MV-4-11 (cell line): Measurements from ENCODE around the gene SBF1.
A peak's percentile ranks its signal among the peaks of the same experiment; 100 is the strongest.
"Not testable (repeated sequence)": the region's sequence is repeated elsewhere in the genome, so short reads cannot be mapped to it uniquely, and the experiment has no call there.

Experiments
- DNase-seq: peaks from one replicate; lab custom pipeline; 2025; lab: John Stamatoyannopoulos, UW

Gene SBF1

GRCh38 chr22:50425179-50425916, 49.5 kb downstream of the SBF1 start:
- DNase-seq = no peak

- no peak for DNase-seq
Measured at GRCh38 chr22:50423956-50424355, 50.9 kb downstream of the SBF1 start.

GRCh38 chr22:50422961-50423815, 51.6 kb downstream of the SBF1 start:
- no peak for DNase-seq

GRCh38 chr22:50422046-50422445, 52.8 kb downstream of the SBF1 start:
- DNase-seq = no peak

GRCh38 chr22:50420581-50420980, 54.3 kb downstream of the SBF1 start:
- DNase-seq = no peak

GRCh38 chr22:50420015-50420414, 54.8 kb downstream of the SBF1 start:
- DNase-seq = no peak

GRCh38 chr22:50419116-50419515, 55.7 kb downstream of the SBF1 start:
- no peak for DNase-seq

- DNase-seq = no peak
Measured at GRCh38 chr22:50418624-50419023, 56.2 kb downstream of the SBF1 start.

GRCh38 chr22:50417411-50418210, 57.2 kb downstream of the SBF1 start:
- DNase-seq = no peak

GRCh38 chr22:50416996-50417395, 57.8 kb downstream of the SBF1 start:
- no peak for DNase-seq

- no peak for DNase-seq
Measured at GRCh38 chr22:50415426-50415825, 59.4 kb downstream of the SBF1 start.

GRCh38 chr22:50414476-50415248, 60.2 kb downstream of the SBF1 start:
- DNase-seq = no peak

GRCh38 chr22:50408954-50409353, 65.9 kb downstream of the SBF1 start:
- not testable (repeated sequence) for DNase-seq

GRCh38 chr22:50408311-50408710, 66.5 kb downstream of the SBF1 start:
- no peak for DNase-seq

- no peak for DNase-seq
Measured at GRCh38 chr22:50406416-50407170, 68.2 kb downstream of the SBF1 start.

GRCh38 chr22:50403701-50404101, 71.1 kb downstream of the SBF1 start:
- no peak for DNase-seq

- DNase-seq = no peak
Measured at GRCh38 chr22:50401907-50402306, 72.9 kb downstream of the SBF1 start.

GRCh38 chr22:50400931-50401330, 73.9 kb downstream of the SBF1 start:
- DNase-seq = no peak

- DNase-seq = no peak
Measured at GRCh38 chr22:50400406-50400805, 74.4 kb downstream of the SBF1 start.

GRCh38 chr22:50399751-50400331, 75.0 kb downstream of the SBF1 start:
- DNase-seq = peak; percentile 83
